ENCODE results near the gene CD300LG. TPM values are rescaled to one million over a fixed set of nuclear protein-coding genes. Genes with fewer than 3 reads are reported as not detected.

CD300LG gene
- total and polyA plus RNA-seq, 2 experiments from 2014 or later: not detected

GRCh38 chr17:43878260-43879175 is 31.5 kb downstream of the CD300LG start:
- peak; percentile 93 for DNase-seq (ENCODE audit: low spot score)
- Histone ChIP-seq H3K9me2 (replicated peaks; ENCODE audit: insufficient read depth) (no peaks in the 10 kb centered on the region), H3K4me3 (no peak overlapping the region), H3K79me2 (no peaks in the 10 kb centered on the region), H3K9me3 (ENCODE audit: low read depth) (no peaks in the 10 kb centered on the region), H3K4me1 (ENCODE audit: insufficient read depth) (peaks cover 5% of the 10 kb centered on the region), H3K27me3 (no peaks in the 10 kb centered on the region), H3K27ac (peak overlapping the region; percentile 79), H3K4me2 (no peak overlapping the region), H2AFZ (peak overlapping the region; percentile 32), H4K20me1 (ENCODE audit: insufficient read depth, poor library complexity, severe bottlenecking) (no peaks in the 10 kb centered on the region), H3K36me3 (replicated peaks; ENCODE audit: insufficient read depth, low read depth) (no peaks in the 10 kb centered on the region)
- peak; percentile 93 for TF ChIP-seq CTCF (IDR thresholded peaks at IDR 0.05; ENCODE audit: poor library complexity)
- no peak for TF ChIP-seq EZH2phosphoT487 (IDR thresholded peaks at IDR 0.05; ENCODE audit: low read depth, severe bottlenecking, unreplicated experiment)
- WGBS (ENCODE audit: low lambda C conversion rate, missing lambda C conversion rate): 15% methylated on average over 13 of the region's 13 CpGs

GRCh38 chr17:43879723-43880419 is 32.9 kb downstream of the CD300LG start:
- Histone ChIP-seq H3K4me3 (no peak overlapping the region), H3K4me1 (ENCODE audit: insufficient read depth) (peaks cover 5% of the 10 kb centered on the region), H2AFZ (no peak overlapping the region), H3K36me3 (replicated peaks; ENCODE audit: insufficient read depth, low read depth) (no peaks in the 10 kb centered on the region), H3K27ac (no peak overlapping the region), H3K79me2 (no peaks in the 10 kb centered on the region), H3K4me2 (no peak overlapping the region), H3K9me2 (replicated peaks; ENCODE audit: insufficient read depth) (no peaks in the 10 kb centered on the region), H4K20me1 (ENCODE audit: insufficient read depth, poor library complexity, severe bottlenecking) (no peaks in the 10 kb centered on the region), H3K27me3 (no peaks in the 10 kb centered on the region), H3K9me3 (ENCODE audit: low read depth) (no peaks in the 10 kb centered on the region)
- TF ChIP-seq CTCF (IDR thresholded peaks at IDR 0.05; ENCODE audit: poor library complexity): no peak
- WGBS (ENCODE audit: low lambda C conversion rate, missing lambda C conversion rate): 93% methylated on average over 20 of the region's 20 CpGs
- no peak for DNase-seq (ENCODE audit: low spot score)

- Histone ChIP-seq H3K4me3 (no peak overlapping the region), H3K27me3 (no peaks in the 10 kb centered on the region), H3K27ac (no peak overlapping the region), H3K4me1 (ENCODE audit: insufficient read depth) (peaks cover 5% of the 10 kb centered on the region), H3K9me3 (ENCODE audit: low read depth) (no peaks in the 10 kb centered on the region), H2AFZ (no peak overlapping the region), H4K20me1 (ENCODE audit: insufficient read depth, poor library complexity, severe bottlenecking) (no peaks in the 10 kb centered on the region), H3K9me2 (replicated peaks; ENCODE audit: insufficient read depth) (no peaks in the 10 kb centered on the region), H3K36me3 (replicated peaks; ENCODE audit: insufficient read depth, low read depth) (no peaks in the 10 kb centered on the region), H3K79me2 (no peaks in the 10 kb centered on the region), H3K4me2 (no peak overlapping the region)
- peak; percentile 49 for DNase-seq (ENCODE audit: low spot score)
- TF ChIP-seq CTCF (IDR thresholded peaks at IDR 0.05; ENCODE audit: poor library complexity) (peak; percentile 46), EZH2 (IDR thresholded peaks at IDR 0.05; ENCODE audit: borderline replicate concordance) (no peak)
- WGBS (ENCODE audit: low lambda C conversion rate, missing lambda C conversion rate): 84% methylated on average over 18 of the region's 20 CpGs
Measured at GRCh38 chr17:43880420-43880991, 33.5 kb downstream of the CD300LG start.
